GM12878 (cell line): ENCODE data around the gene OR13C4. TPM values are rescaled to one million over a fixed set of nuclear protein-coding genes. Genes with fewer than 3 reads are reported as not detected.
A peak's percentile ranks its signal among the peaks of the same experiment; 100 is the strongest.

Source experiments
- ATAC-seq: fragments of 200-7000 bp; cut with Tn5 transposase; 3 replicates; pipeline ENCODE4 v1.9.1; 2020; ENCODE audit warnings: mild to moderate bottlenecking, moderate library complexity
- BruUV-seq: library from RNA; stranded (reverse); fragments of 400-500 nt; replicated peaks from 2 replicates; lab custom pipeline; 2021; lab: Mats Ljungman, UMichigan
- CTCF ChIA-PET: fragments of 300-600 bp; sonication (Branson Sonifier 250); formaldehyde crosslinking; extraction: SDS; loops from one replicate; lab custom pipeline; 2021; ENCODE audit warnings: inconsistent platforms; lab: Yijun Ruan, JAX
- POLR2A ChIA-PET: fragments of 350-600 bp; formaldehyde crosslinking; extraction: SDS; loops from one replicate; lab custom pipeline; 2021; ENCODE audit warnings: inconsistent platforms; lab: Charles Lee
- RAD21 ChIA-PET: fragments of 300-600 bp; sonication (Branson Sonifier 250); formaldehyde crosslinking; loops from one replicate; lab custom pipeline; 2023; ENCODE audit warnings: antibody characterized with exemption; ENCODE audit not compliant: unreplicated experiment; lab: Charles Lee
- SMC1A ChIA-PET: fragments of 300-600 bp; sonication (Branson Sonifier 250); formaldehyde crosslinking; loops from one replicate; lab custom pipeline; 2023; ENCODE audit not compliant: unreplicated experiment, uncharacterized antibody; lab: Charles Lee
- DNase-seq: peaks from one replicate; pipeline ENCODE4 v3.0.0-alpha.2; 2011; ENCODE audit warnings: low read depth, low spot score
- FAIRE-seq: peaks from 3 replicates; lab custom pipeline; 2011; peaks lifted over from hg19 to GRCh38; lab: Jason Lieb, UNC
- H2AFZ ChIP-seq: 2 replicates; pipeline ENCODE4 v1.6.0; 2011; ENCODE audit warnings: low read depth, low read length, control low read depth; ENCODE audit not compliant: control insufficient read depth
- H3K27ac ChIP-seq: 2 replicates; pipeline ENCODE4 v1.5.1; 2011; ENCODE audit warnings: control low read depth; ENCODE audit not compliant: control insufficient read depth, insufficient read depth
- H3K27me3 ChIP-seq, 2 experiments: replicated peaks in 1 of 2; 2 replicates each; pipeline versions ENCODE4 v1.6.0 to v1.6.1; 2011; ENCODE audit warnings: low read length in 1 of 2; ENCODE audit not compliant: control insufficient read depth in 2 of 2, insufficient read depth in 2 of 2
- H3K36me3 ChIP-seq, 2 experiments: 2 replicates each; pipeline ENCODE4 v1.5.1; 2011; ENCODE audit warnings: low read length in 1 of 2; ENCODE audit not compliant: control insufficient read depth in 2 of 2, insufficient read depth in 2 of 2
- H3K4me1 ChIP-seq: 2 replicates; pipeline ENCODE4 v1.6.1; 2011; ENCODE audit warnings: mild to moderate bottlenecking, low read length, moderate library complexity, mixed read lengths; ENCODE audit not compliant: control insufficient read depth, insufficient read depth
- H3K4me2 ChIP-seq: 2 replicates; pipeline ENCODE4 v1.6.0; 2011; ENCODE audit warnings: control low read depth; ENCODE audit not compliant: control insufficient read depth, insufficient read depth
- H3K4me3 ChIP-seq: fragments of 200-600 bp; sonication (generic); 2 replicates; pipeline ENCODE4 v1.5.1; 2016
- H3K79me2 ChIP-seq: 2 replicates; pipeline ENCODE4 v1.6.0; 2011; ENCODE audit warnings: low read length; ENCODE audit not compliant: control insufficient read depth, insufficient read depth
- H3K9ac ChIP-seq: 2 replicates; pipeline ENCODE4 v1.8.0; 2011; ENCODE audit warnings: low read length, control low read depth, mixed read lengths; ENCODE audit not compliant: control insufficient read depth, insufficient read depth
- H3K9me3 ChIP-seq: replicated peaks from 3 replicates; pipeline ENCODE4 v1.5.1; 2011; ENCODE audit warnings: mild to moderate bottlenecking, low read length; ENCODE audit not compliant: control insufficient read depth, insufficient read depth
- H4K20me1 ChIP-seq: 2 replicates; pipeline ENCODE4 v1.6.0; 2011; ENCODE audit not compliant: control insufficient read depth, insufficient read depth
- CTCF ChIP-seq, 3 experiments: IDR thresholded peaks in 2 of 3; conservative IDR thresholded peaks in 1 of 3; 2 replicates each; pipeline ENCODE4 v1.5.1; 2011; ENCODE audit warnings: low read depth in 3 of 3, low read length in 3 of 3, mild to moderate bottlenecking in 3 of 3, control low read depth in 2 of 3, moderate library complexity in 2 of 3, inconsistent platforms in 1 of 3, mixed read lengths in 1 of 3; ENCODE audit not compliant: control insufficient read depth in 2 of 3, insufficient read depth in 1 of 3; ENCODE audit errors: extremely low read depth in 1 of 3
- HDAC2 ChIP-seq: fragments of 200-600 bp; sonication (generic); IDR thresholded peaks from 2 replicates; pipeline ENCODE4 v1.6.1; 2017
- RAD21 ChIP-seq: IDR thresholded peaks from 2 replicates; pipeline ENCODE4 v1.6.1; 2011; ENCODE audit warnings: mild to moderate bottlenecking, low read depth, low read length, moderate library complexity; ENCODE audit not compliant: insufficient read depth
- SMC3 ChIP-seq: IDR thresholded peaks from 2 replicates; pipeline ENCODE4 v1.6.1; 2011; ENCODE audit warnings: low read length, improper control_type of control experiment, borderline replicate concordance
- WGBS: methylation state at CpG from one replicate; pipeline ENCODE4 v1.1.6; 2016; ENCODE audit warnings: low lambda C conversion rate; ENCODE audit not compliant: insufficient replicate concordance, insufficient coverage; ENCODE audit errors: missing lambda C conversion rate; 5-methylcytosine and 5-hydroxymethylcytosine counted together
- in situ Hi-C: fragments of 300-500 bp; cut with MboI; formaldehyde crosslinking; loops from 9 replicates; pipeline ENCODE4 v1.14.3; 2018; ENCODE audit warnings: mixed read lengths
- intact Hi-C: fragments of 100-400 bp; cut with micrococcal nuclease; formaldehyde crosslinking; loops from one replicate; pipeline ENCODE4 v1.14.2; 2022; ENCODE audit not compliant: unreplicated experiment
- polyA plus RNA-seq, 11 experiments: library from polyadenylated mRNA; depleted of rRNA in 4 of 11; unstranded in 6 of 11; stranded (reverse) in 5 of 11; fragments of >200 nt; fragmentation: Nextera tagmentation in 4 of 11; fragmentation: Illumina TruSeq in 1 of 11; extraction: Ambion mirVana in 4 of 11; extraction: Trizol in 1 of 11; gene quantifications; 1 replicate in 1 of 11; 2 replicates in 10 of 11; pipeline versions ENCODE4 v1.2.1 to v1.2.3, GENCODE V29; 2011 to 2016; ENCODE audit warnings: inconsistent platforms in 2 of 11, missing spikeins in 2 of 11, low read depth in 1 of 11
- total RNA-seq, 4 experiments: library from RNA; depleted of rRNA in 3 of 4; stranded (reverse); fragments of >200 nt in 3 of 4; fragmentation: Illumina TruSeq in 1 of 4; extraction: Trizol in 1 of 4; gene quantifications; 2 replicates each; pipeline versions ENCODE4 v1.2.1 to v1.2.3, GENCODE V29; 2013 to 2021

OR13C4 gene
- total and polyA plus RNA-seq, 10 of the 15 experiments (the other 5 are each of a cell fraction or from before 2014, with no cell fraction given): 0.17 to 0.26 TPM; not detected in 8

DNA sequence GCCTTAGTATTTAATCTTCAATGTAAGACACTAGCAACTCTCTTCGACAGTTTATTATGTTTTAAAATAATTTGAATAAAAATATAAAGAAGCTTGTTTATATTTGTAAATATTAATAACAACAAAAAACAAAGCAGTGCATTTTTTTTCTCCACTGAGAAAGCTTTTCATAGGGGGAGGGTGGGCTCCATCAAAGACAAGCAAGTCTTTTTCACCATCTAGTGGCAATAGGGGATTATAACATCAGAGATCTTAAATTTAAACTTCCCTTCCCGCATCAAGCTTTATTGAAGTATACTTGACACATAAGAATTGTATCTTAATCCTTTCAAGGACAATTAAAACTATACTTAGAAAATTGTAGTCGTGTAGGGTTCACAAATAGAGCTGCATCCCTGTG is 32.2 kb downstream of the OR13C4 start:
- H3K4me3 ChIP-seq: no peak overlapping the region
- H3K4me1 ChIP-seq: no peaks in the 10 kb centered on the region
- no peaks in the 10 kb centered on the region for H3K79me2 ChIP-seq
- RAD21 ChIA-PET: interaction anchor here (0.7 to 1.2 kb wide), 5 partner anchors 109 to 616 kb away, joined by 3 read pairs; no protein-coding TSS in a partner anchor
- no peaks in the 10 kb centered on the region; a peak in 1 of 4 replicates for H3K27me3 ChIP-seq
- intact Hi-C loops (loop anchor here (2.0 kb wide), 1 partner anchor 318 kb away; no protein-coding TSS in a partner anchor), in situ Hi-C loops (no loop called here)
- no peaks in the 10 kb centered on the region for H3K36me3 ChIP-seq
- TF ChIP-seq HDAC2 (no peak), CTCF (IDR thresholded peaks at IDR 0.05 in 2 of 3, conservative IDR thresholded peaks at IDR 0.05 in 1 of 3; ENCODE audit: control insufficient read depth in 2 of 3, extremely low read depth in 1 of 3, insufficient read depth in 1 of 3, low read depth in 3 of 3, low read length in 3 of 3) (peak; percentile 5 to 31 (median 6); a peak in 1 of 6 replicates), RAD21 (peak; percentile 46), SMC3 (peak; percentile 37; the same call in 1 of the 2 replicates)
- H3K9ac ChIP-seq: no peak overlapping the region
- SMC1A ChIA-PET: interaction anchor here (0.6 to 1.6 kb wide), 10 partner anchors 10 to 607 kb away, joined by 3 to 15 read pairs (median 3); no protein-coding TSS in a partner anchor
- POLR2A ChIA-PET: no interaction called here
- H3K27ac ChIP-seq: no peak overlapping the region
- FAIRE-seq (no peak), DNase-seq (no peak), ATAC-seq (peak; percentile 45; the same call in 2 of the 3 replicates)
- H3K9me3 ChIP-seq: no peaks in the 10 kb centered on the region
- BruUV-seq: no TSS peak
- no peaks in the 10 kb centered on the region for H4K20me1 ChIP-seq
- CTCF ChIA-PET: interaction anchor here (0.5 to 3.7 kb wide), 22 partner anchors 10 to 1886 kb away, joined by 3 to 25 read pairs (median 4); no protein-coding TSS in a partner anchor
- 28% methylated on average over 3 of the region's 3 CpGs for WGBS
- no peak overlapping the region for H2AFZ ChIP-seq
- H3K4me2 ChIP-seq: no peak overlapping the region
